Progenitor cell of endocrine pancreas (in vitro differentiated cells): ENCODE results near the gene BRD1. TPM values are rescaled to one million over a fixed set of nuclear protein-coding genes. Genes with fewer than 3 reads are reported as not detected.

Experiments
- DNase-seq: peaks from one replicate; pipeline ENCODE4 v3.0.0; 2021; ENCODE audit warnings: low spot score; ENCODE audit not compliant: unreplicated experiment
- H3K27ac Mint-ChIP-seq: 2 replicates; pipeline ENCODE4 v1.8.0; 2021; ENCODE audit warnings: mild to moderate bottlenecking, moderate library complexity, mixed read lengths
- H3K27me3 Mint-ChIP-seq: 2 replicates; pipeline ENCODE4 v1.8.0; 2021; ENCODE audit warnings: mixed read lengths
- H3K36me3 Mint-ChIP-seq: 2 replicates; pipeline ENCODE4 v1.8.0; 2022; ENCODE audit warnings: mixed read lengths; ENCODE audit not compliant: insufficient read depth
- H3K4me1 Mint-ChIP-seq: 2 replicates; pipeline ENCODE4 v1.8.0; 2021; ENCODE audit warnings: low read depth, mixed read lengths
- H3K4me3 Mint-ChIP-seq: 2 replicates; pipeline ENCODE4 v1.8.0; 2021; ENCODE audit warnings: low read depth, mild to moderate bottlenecking, moderate library complexity, mixed read lengths
- H3K9me3 Mint-ChIP-seq: 2 replicates; pipeline ENCODE4 v1.8.0; 2021; ENCODE audit warnings: low read depth, mixed read lengths
- CTCF ChIP-seq: fragments of 200-600 bp; sonication (generic); IDR thresholded peaks from one replicate; pipeline ENCODE4 v1.5.0; 2021; ENCODE audit warnings: antibody characterized with exemption, mild to moderate bottlenecking; ENCODE audit not compliant: unreplicated experiment
- total RNA-seq: library from RNA; stranded (reverse); gene quantifications from 2 replicates; pipeline ENCODE4 v1.2.1, GENCODE V29; 2021

Gene BRD1
- total RNA-seq, 1 donor from 2014 or later = 65.7 TPM

- Mint-ChIP-seq H3K27ac (no peak overlapping the region), H3K4me1 (peaks cover 27% of the 10 kb centered on the region), H3K36me3 (peaks cover 23% of the 10 kb centered on the region), H3K27me3 (peaks cover under 1% of the 10 kb centered on the region), H3K4me3 (peak overlapping the region; percentile 47), H3K9me3 (peaks cover 16% of the 10 kb centered on the region)
- no peak for TF ChIP-seq CTCF
- DNase-seq = no peak
Observed at GRCh38 chr22:49827271-49827852, 311 bp downstream of the BRD1 start.

DNA sequence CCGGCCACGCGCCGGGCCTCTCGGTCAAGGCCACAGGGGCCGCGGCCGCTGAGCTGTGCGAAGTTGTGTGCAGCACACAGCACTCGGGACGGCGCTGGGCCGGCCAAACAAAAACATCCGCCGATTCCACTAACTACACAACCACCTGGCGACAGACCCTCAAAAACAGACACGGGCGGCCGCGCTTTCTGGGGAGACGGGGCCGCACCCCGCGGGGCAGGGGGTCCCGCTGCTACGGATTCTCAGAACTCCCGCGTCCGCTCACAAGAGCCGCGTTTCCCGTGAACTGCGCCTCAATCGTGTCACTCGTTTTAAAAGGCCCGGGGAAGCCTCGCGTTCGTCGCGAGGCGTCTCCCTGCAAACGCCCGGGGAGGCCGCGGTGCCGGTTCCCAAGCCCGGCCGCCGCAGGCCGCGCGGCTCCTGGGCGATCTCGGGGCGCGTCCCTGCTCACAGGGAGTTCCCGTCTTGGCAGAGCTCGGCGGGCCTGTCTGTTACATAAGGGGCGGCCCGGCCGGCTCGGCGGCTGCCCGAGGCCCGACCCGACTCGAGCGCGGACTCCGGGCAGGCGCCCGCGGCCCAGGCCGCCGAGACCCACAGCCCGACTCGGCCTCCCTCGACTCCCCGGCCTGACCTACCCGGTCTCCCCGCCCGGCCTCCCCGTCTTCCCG is 936 bp downstream of the BRD1 start:
- TF ChIP-seq CTCF = no peak
- Mint-ChIP-seq H3K9me3 (peaks cover 16% of the 10 kb centered on the region), H3K27me3 (no peaks in the 10 kb centered on the region), H3K4me1 (peaks cover 27% of the 10 kb centered on the region), H3K4me3 (peak overlapping the region; percentile 84), H3K36me3 (peaks cover 25% of the 10 kb centered on the region), H3K27ac (peak overlapping the region; percentile 94)
- no peak for DNase-seq

DNA sequence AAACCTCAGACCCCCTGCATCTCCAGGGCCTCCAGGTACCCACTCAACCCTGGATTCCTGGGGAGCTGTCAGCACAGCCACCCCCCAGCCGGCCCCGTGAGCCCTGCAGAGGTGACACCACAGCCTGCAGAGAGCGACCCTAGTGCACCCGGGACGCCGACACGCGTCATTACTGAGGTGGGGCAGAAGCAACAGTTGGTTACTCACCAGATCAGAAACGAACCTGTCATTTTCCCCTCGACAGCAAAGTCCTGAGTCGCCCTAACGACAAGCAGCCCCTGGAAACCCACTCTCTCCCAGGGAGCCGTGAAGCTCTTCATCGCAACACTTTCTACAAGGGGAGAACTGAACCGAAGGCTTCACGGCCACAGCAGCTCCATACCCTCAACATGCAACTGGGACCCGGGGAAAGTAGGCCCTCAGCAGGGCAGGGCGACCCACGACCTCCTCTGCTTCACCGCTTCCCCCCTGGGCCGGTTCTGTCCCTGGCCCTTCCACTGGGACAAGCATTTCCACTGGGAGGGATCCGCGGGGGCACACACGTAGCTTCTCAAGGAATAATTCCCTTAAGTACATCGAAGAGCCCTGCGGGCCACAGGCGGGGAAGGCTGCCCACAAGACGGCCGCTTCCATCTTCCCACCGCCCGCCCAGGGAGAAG is 1.6 kb downstream of the BRD1 start:
- peak overlapping the region; percentile 94 for H3K27ac Mint-ChIP-seq
- H3K4me3 Mint-ChIP-seq = peak overlapping the region; percentile 84
- peaks cover 25% of the 10 kb centered on the region for H3K36me3 Mint-ChIP-seq
- H3K4me1 Mint-ChIP-seq = peaks cover 27% of the 10 kb centered on the region
- no peak for DNase-seq
- H3K27me3 Mint-ChIP-seq = no peaks in the 10 kb centered on the region
- H3K9me3 Mint-ChIP-seq = peaks cover 14% of the 10 kb centered on the region
- TF ChIP-seq CTCF = no peak

- DNase-seq = no peak
- H3K27ac Mint-ChIP-seq = peak overlapping the region; percentile 94
- H3K36me3 Mint-ChIP-seq = peaks cover 27% of the 10 kb centered on the region
- no peak for TF ChIP-seq CTCF
- no peaks in the 10 kb centered on the region for H3K27me3 Mint-ChIP-seq
- H3K4me1 Mint-ChIP-seq = peaks cover 27% of the 10 kb centered on the region
- peak overlapping the region; percentile 84 for H3K4me3 Mint-ChIP-seq
- H3K9me3 Mint-ChIP-seq = peaks cover 10% of the 10 kb centered on the region
Observed at GRCh38 chr22:49825436-49825835, 2.2 kb downstream of the BRD1 start.

DNA sequence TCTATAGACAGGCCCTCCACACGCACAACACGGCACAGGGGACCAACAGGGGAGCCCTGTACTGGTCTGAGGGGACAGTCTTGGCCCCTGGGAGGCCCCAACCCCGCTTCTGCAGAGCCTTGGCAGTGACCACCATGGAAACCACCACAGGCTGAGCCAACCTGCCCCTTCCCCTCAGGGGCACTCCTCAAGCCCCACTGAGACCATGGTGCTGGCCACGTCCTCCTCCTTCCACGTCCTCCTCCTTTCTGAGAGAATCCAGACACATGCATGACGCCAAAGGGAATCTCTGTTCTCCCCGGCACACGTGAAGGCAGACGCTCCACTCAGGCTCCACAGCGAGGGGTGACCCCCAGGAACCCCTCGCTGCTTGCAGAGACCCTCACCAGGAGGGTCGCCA is 2.7 kb downstream of the BRD1 start:
- Mint-ChIP-seq H3K36me3 (peaks cover 29% of the 10 kb centered on the region), H3K4me3 (peak overlapping the region; percentile 84), H3K27me3 (no peaks in the 10 kb centered on the region), H3K27ac (peak overlapping the region; percentile 86), H3K4me1 (peaks cover 27% of the 10 kb centered on the region), H3K9me3 (peaks cover 7% of the 10 kb centered on the region)
- no peak for DNase-seq
- TF ChIP-seq CTCF = no peak
